GM23248 (cell line): Measurements from ENCODE around the gene GNB5. TPM values are rescaled to one million over a fixed set of nuclear protein-coding genes. Genes with fewer than 3 reads are reported as not detected.

Source experiments
- DNase-seq: peaks from one replicate; pipeline ENCODE4 v3.0.0-alpha.2; 2015
- H2AFZ ChIP-seq: fragments of 200-600 bp; sonication (generic); 2 replicates; pipeline ENCODE4 v1.6.1; 2016; ENCODE audit warnings: antibody characterized with exemption
- H3F3A ChIP-seq: fragments of 200-600 bp; sonication (generic); 2 replicates; pipeline ENCODE4 v1.6.1; 2016; ENCODE audit warnings: mild to moderate bottlenecking, antibody characterized with exemption, mixed run types; ENCODE audit not compliant: insufficient read depth
- H3K27ac ChIP-seq: fragments of 200-600 bp; sonication (generic); 2 replicates; pipeline ENCODE4 v1.5.1; 2016; ENCODE audit warnings: mild to moderate bottlenecking
- H3K27me3 ChIP-seq: fragments of 200-600 bp; sonication (generic); replicated peaks from 2 replicates; pipeline ENCODE4 v1.6.1; 2016; ENCODE audit warnings: mild to moderate bottlenecking; ENCODE audit not compliant: insufficient read depth
- H3K36me3 ChIP-seq: fragments of 200-600 bp; sonication (generic); 2 replicates; pipeline ENCODE4 v1.6.1; 2016; ENCODE audit warnings: low read depth, mild to moderate bottlenecking
- H3K4me1 ChIP-seq: fragments of 200-600 bp; sonication (generic); 2 replicates; pipeline ENCODE4 v1.6.1; 2016; ENCODE audit warnings: mild to moderate bottlenecking; ENCODE audit not compliant: insufficient read depth
- H3K4me2 ChIP-seq: fragments of 200-600 bp; sonication (generic); one replicate; pipeline ENCODE4 v1.6.1; 2016; ENCODE audit warnings: mild to moderate bottlenecking; ENCODE audit not compliant: unreplicated experiment
- H3K4me3 ChIP-seq: fragments of 200-600 bp; sonication (generic); 2 replicates; pipeline ENCODE4 v1.5.1; 2016; ENCODE audit warnings: mild to moderate bottlenecking
- H3K79me2 ChIP-seq: fragments of 200-600 bp; sonication (generic); 2 replicates; pipeline ENCODE4 v1.6.1; 2016; ENCODE audit warnings: mild to moderate bottlenecking; ENCODE audit not compliant: insufficient read depth
- H3K9ac ChIP-seq: fragments of 200-600 bp; sonication (generic); 2 replicates; pipeline ENCODE4 v1.6.1; 2016; ENCODE audit warnings: mild to moderate bottlenecking
- H3K9me2 ChIP-seq: fragments of 200-600 bp; sonication (generic); 2 replicates; pipeline ENCODE4 v1.6.1; 2016; ENCODE audit warnings: mixed run types, mild to moderate bottlenecking, moderate library complexity; ENCODE audit not compliant: insufficient read depth
- H3K9me3 ChIP-seq: fragments of 200-600 bp; sonication (generic); one replicate; pipeline ENCODE4 v1.6.1; 2017; ENCODE audit warnings: low read depth
- H4K20me1 ChIP-seq: fragments of 200-600 bp; sonication (generic); 2 replicates; pipeline ENCODE4 v1.6.0; 2016; ENCODE audit not compliant: insufficient read depth
- EZH2 ChIP-seq: fragments of 200-600 bp; sonication (generic); IDR thresholded peaks from 2 replicates; pipeline ENCODE4 v1.6.1; 2018; ENCODE audit warnings: antibody characterized with exemption, mild to moderate bottlenecking; ENCODE audit not compliant: insufficient read depth, poor library complexity, severe bottlenecking
- EZH2phosphoT487 ChIP-seq: fragments of 200-600 bp; sonication (generic); IDR thresholded peaks from 2 replicates; pipeline ENCODE4 v1.6.1; 2018; ENCODE audit warnings: antibody characterized with exemption, moderate library complexity, mild to moderate bottlenecking, low read depth; ENCODE audit not compliant: insufficient read depth
- WGBS, 2 experiments: methylation state at CpG; one replicate each; pipeline ENCODE4 v1.1.6; 2015 to 2017; ENCODE audit warnings: low lambda C conversion rate in 2 of 2, low coverage in 1 of 2; ENCODE audit errors: missing lambda C conversion rate in 2 of 2; 5-methylcytosine and 5-hydroxymethylcytosine counted together
- in situ Hi-C: fragments of 300-500 bp; cut with MboI; formaldehyde crosslinking; loops from 2 replicates; pipeline ENCODE4 v1.15.0; 2020
- polyA plus RNA-seq: library from polyadenylated mRNA; unstranded; fragments of >200 nt; fragmentation: Nextera tagmentation; extraction: Ambion mirVana; gene quantifications from 2 replicates; pipeline ENCODE4 v1.2.1, GENCODE V29; 2016
- total RNA-seq: library from RNA; depleted of rRNA; stranded (reverse); fragments of >200 nt; shearing (Covaris generic); gene quantifications from 2 replicates; pipeline ENCODE4 v1.2.3, GENCODE V29; 2014

The GNB5 gene
- total and polyA plus RNA-seq, 2 experiments from 2014 or later = 39.9 to 42.8 TPM

GRCh38 chr15:52185151-52185561 is 6.0 kb downstream of the GNB5 start:
- WGBS, 2 experiments = 94% methylated on average over 7 of the region's 7 CpGs
- Histone ChIP-seq H3F3A (no peaks in the 10 kb centered on the region), H3K9me2 (no peaks in the 10 kb centered on the region), H3K9ac (no peak overlapping the region), H4K20me1 (no peaks in the 10 kb centered on the region), H3K4me3 (no peak overlapping the region), H3K4me1 (no peaks in the 10 kb centered on the region), H3K79me2 (no peaks in the 10 kb centered on the region), H3K9me3 (no peaks in the 10 kb centered on the region), H2AFZ (no peak overlapping the region), H3K36me3 (no peaks in the 10 kb centered on the region), H3K4me2 (no peak overlapping the region), H3K27ac (no peak overlapping the region), H3K27me3 (no peaks in the 10 kb centered on the region)
- in situ Hi-C loops = no loop called here
- no peak for TF ChIP-seq EZH2
- TF ChIP-seq EZH2phosphoT487 = no peak
- no peak for DNase-seq

- DNase-seq = no peak
- Histone ChIP-seq H3K4me3 (no peak overlapping the region), H3F3A (no peaks in the 10 kb centered on the region), H3K27me3 (no peaks in the 10 kb centered on the region), H3K9ac (no peak overlapping the region), H3K4me2 (no peak overlapping the region), H3K9me2 (no peaks in the 10 kb centered on the region), H3K4me1 (no peaks in the 10 kb centered on the region), H3K79me2 (no peaks in the 10 kb centered on the region), H3K9me3 (no peaks in the 10 kb centered on the region), H3K36me3 (no peaks in the 10 kb centered on the region), H4K20me1 (no peaks in the 10 kb centered on the region), H2AFZ (no peak overlapping the region), H3K27ac (no peak overlapping the region)
- TF ChIP-seq EZH2phosphoT487 (no peak), EZH2 (no peak)
- WGBS, 2 experiments = 44 to 51% methylated on average over 5 of the region's 5 CpGs
- in situ Hi-C loops = no loop called here
Measured at GRCh38 chr15:52184721-52185120, 6.5 kb downstream of the GNB5 start.

- no peak overlapping the region for H3K4me3 ChIP-seq
- 26 to 31% methylated on average over 2 of the region's 2 CpGs for WGBS, 2 experiments
- no peaks in the 10 kb centered on the region for H3K36me3 ChIP-seq
- H3K9me2 ChIP-seq = no peaks in the 10 kb centered on the region
- H3K9ac ChIP-seq = no peak overlapping the region
- in situ Hi-C loops = no loop called here
- no peak overlapping the region for H3K27ac ChIP-seq
- no peak overlapping the region for H2AFZ ChIP-seq
- peaks cover 3% of the 10 kb centered on the region for H3K79me2 ChIP-seq
- no peak for TF ChIP-seq EZH2phosphoT487
- no peak overlapping the region for H3K4me2 ChIP-seq
- H3F3A ChIP-seq = no peaks in the 10 kb centered on the region
- DNase-seq = peak; percentile 70
- H4K20me1 ChIP-seq = no peaks in the 10 kb centered on the region
- H3K27me3 ChIP-seq = no peaks in the 10 kb centered on the region
- no peaks in the 10 kb centered on the region for H3K9me3 ChIP-seq
- H3K4me1 ChIP-seq = no peaks in the 10 kb centered on the region
Measured at GRCh38 chr15:52183562-52184173, 7.5 kb downstream of the GNB5 start.

DNA sequence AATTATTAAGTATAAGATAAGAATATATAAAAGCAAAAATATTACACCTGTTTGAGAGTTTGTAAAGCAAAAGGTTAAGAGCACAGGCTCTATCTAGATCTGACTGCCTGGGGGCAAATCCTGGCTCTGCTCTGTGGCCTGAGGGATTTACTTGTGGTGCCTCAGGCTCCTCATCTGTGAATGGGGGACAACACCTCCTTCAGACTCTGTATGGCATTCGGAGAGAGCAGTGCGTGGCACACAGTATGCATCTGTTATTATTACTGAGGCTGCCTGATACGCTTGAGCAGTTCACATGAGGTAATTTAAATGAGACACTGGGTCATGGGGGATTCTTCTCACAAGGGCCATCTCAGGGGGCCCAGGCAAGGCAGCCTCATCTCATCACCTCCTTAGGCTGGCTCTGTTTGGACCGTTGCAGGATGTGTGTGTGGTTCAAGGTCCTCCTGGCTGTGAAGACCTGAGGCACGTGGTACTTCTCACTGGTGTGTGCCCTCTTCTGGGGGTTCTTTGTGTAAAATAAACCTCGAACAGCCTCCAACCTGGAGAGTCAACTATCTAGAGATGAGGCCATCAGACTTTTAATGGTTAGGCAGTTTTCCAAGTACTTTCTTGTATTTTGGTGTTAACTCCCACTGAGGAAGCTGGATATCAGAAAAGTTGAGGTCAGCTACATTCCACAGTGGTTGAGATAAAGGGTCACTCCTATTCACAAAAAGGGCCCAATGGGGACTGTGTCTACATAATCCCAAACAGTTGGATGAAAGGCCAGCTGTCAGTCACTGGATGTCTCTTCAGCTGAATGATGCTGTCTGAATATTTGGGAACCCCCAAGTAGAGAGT is 9.0 kb downstream of the GNB5 start:
- 74 to 79% methylated on average over 6 of the region's 6 CpGs for WGBS, 2 experiments
- no peak overlapping the region for H2AFZ ChIP-seq
- H3K4me3 ChIP-seq = no peak overlapping the region
- TF ChIP-seq EZH2phosphoT487 = no peak
- TF ChIP-seq EZH2 = no peak
- H3K79me2 ChIP-seq = peaks cover 15% of the 10 kb centered on the region
- no peaks in the 10 kb centered on the region for H3K9me3 ChIP-seq
- H3K27ac ChIP-seq = no peak overlapping the region
- no peaks in the 10 kb centered on the region for H3F3A ChIP-seq
- H3K4me2 ChIP-seq = no peak overlapping the region
- no peak overlapping the region for H3K9ac ChIP-seq
- H4K20me1 ChIP-seq = no peaks in the 10 kb centered on the region
- no peaks in the 10 kb centered on the region for H3K4me1 ChIP-seq
- no peaks in the 10 kb centered on the region for H3K9me2 ChIP-seq
- in situ Hi-C loops = no loop called here
- DNase-seq = no peak
- H3K36me3 ChIP-seq = no peaks in the 10 kb centered on the region
- H3K27me3 ChIP-seq = no peaks in the 10 kb centered on the region
